Hepatocyte (in vitro differentiated cells): ENCODE results near the gene MRPS30. TPM values are rescaled to one million over a fixed set of nuclear protein-coding genes. Genes with fewer than 3 reads are reported as not detected.

Experiments
- DNase-seq: peaks from one replicate; pipeline ENCODE4 v3.0.0-alpha.2; 2016; ENCODE audit warnings: low spot score
- H2AFZ ChIP-seq: fragments of 200-600 bp; sonication (generic); 2 replicates; pipeline ENCODE4 v1.6.0; 2016; ENCODE audit warnings: antibody characterized with exemption, mild to moderate bottlenecking
- H3K27ac ChIP-seq: fragments of 200-600 bp; sonication (generic); 2 replicates; pipeline ENCODE4 v1.5.1; 2016; ENCODE audit warnings: mild to moderate bottlenecking
- H3K27me3 ChIP-seq: fragments of 200-600 bp; sonication (generic); 2 replicates; pipeline ENCODE4 v1.6.1; 2016
- H3K36me3 ChIP-seq: fragments of 200-600 bp; sonication (generic); replicated peaks from 2 replicates; pipeline ENCODE4 v1.5.1; 2016; ENCODE audit warnings: low read depth; ENCODE audit not compliant: insufficient read depth
- H3K4me1 ChIP-seq: fragments of 200-600 bp; sonication (generic); 2 replicates; pipeline ENCODE4 v1.5.1; 2016; ENCODE audit warnings: mild to moderate bottlenecking, moderate library complexity; ENCODE audit not compliant: insufficient read depth
- H3K4me2 ChIP-seq: fragments of 200-600 bp; sonication (generic); 2 replicates; pipeline ENCODE4 v1.6.0; 2016
- H3K4me3 ChIP-seq: fragments of 200-600 bp; sonication (generic); 2 replicates; pipeline ENCODE4 v1.5.1; 2016; ENCODE audit warnings: mild to moderate bottlenecking
- H3K79me2 ChIP-seq: fragments of 200-600 bp; sonication (generic); 2 replicates; pipeline ENCODE4 v1.6.0; 2017; ENCODE audit warnings: mild to moderate bottlenecking
- H3K9me2 ChIP-seq: fragments of 200-600 bp; sonication (generic); replicated peaks from 2 replicates; pipeline ENCODE4 v1.6.0; 2017; ENCODE audit warnings: mild to moderate bottlenecking; ENCODE audit not compliant: insufficient read depth
- H3K9me3 ChIP-seq: fragments of 200-600 bp; sonication (generic); 2 replicates; pipeline ENCODE4 v1.5.1; 2016; ENCODE audit warnings: low read depth, mild to moderate bottlenecking
- H4K20me1 ChIP-seq: fragments of 200-600 bp; sonication (generic); 2 replicates; pipeline ENCODE4 v1.6.0; 2016; ENCODE audit warnings: mild to moderate bottlenecking; ENCODE audit not compliant: insufficient read depth, poor library complexity, severe bottlenecking
- CTCF ChIP-seq: fragments of 200-600 bp; sonication (generic); IDR thresholded peaks from 2 replicates; pipeline ENCODE4 v1.5.1; 2016; ENCODE audit warnings: antibody characterized with exemption, mild to moderate bottlenecking; ENCODE audit not compliant: poor library complexity
- EZH2 ChIP-seq: fragments of 200-600 bp; sonication (generic); IDR thresholded peaks from 2 replicates; pipeline ENCODE4 v1.6.1; 2016; ENCODE audit warnings: antibody characterized with exemption, mild to moderate bottlenecking, borderline replicate concordance
- EZH2phosphoT487 ChIP-seq: fragments of 200-600 bp; sonication (generic); IDR thresholded peaks from one replicate; pipeline ENCODE4 v1.6.1; 2018; ENCODE audit warnings: antibody characterized with exemption, mild to moderate bottlenecking, low read depth, moderate library complexity; ENCODE audit not compliant: unreplicated experiment, severe bottlenecking
- WGBS: methylation state at CpG from one replicate; pipeline ENCODE4 v1.1.6; 2016; ENCODE audit warnings: low lambda C conversion rate; ENCODE audit errors: missing lambda C conversion rate; 5-methylcytosine and 5-hydroxymethylcytosine counted together
- polyA plus RNA-seq: library from polyadenylated mRNA; unstranded; fragments of >200 nt; fragmentation: Nextera tagmentation; extraction: Ambion mirVana; gene quantifications from 2 replicates; pipeline ENCODE4 v1.2.1, GENCODE V29; 2016
- total RNA-seq: library from RNA; depleted of rRNA; stranded (reverse); fragments of >200 nt; gene quantifications from 2 replicates; pipeline ENCODE4 v1.2.3, GENCODE V29; 2014

The MRPS30 gene
- total and polyA plus RNA-seq, 2 experiments from 2014 or later: 27.5 to 71.2 TPM

GRCh38 chr5:44794371-44794770, 14.4 kb upstream of the MRPS30 start:
- DNase-seq: no peak
- Histone ChIP-seq H3K9me2 (no peaks in the 10 kb centered on the region), H4K20me1 (no peaks in the 10 kb centered on the region), H3K4me1 (no peaks in the 10 kb centered on the region), H3K36me3 (no peaks in the 10 kb centered on the region), H3K27ac (no peak overlapping the region), H3K4me2 (no peak overlapping the region), H3K9me3 (no peaks in the 10 kb centered on the region), H3K79me2 (no peaks in the 10 kb centered on the region), H3K4me3 (no peak overlapping the region), H2AFZ (no peak overlapping the region), H3K27me3 (no peaks in the 10 kb centered on the region)
- TF ChIP-seq EZH2phosphoT487 (no peak), EZH2 (no peak), CTCF (no peak)
- WGBS: 92% methylated on average over 1 of the region's 1 CpG

- Histone ChIP-seq H3K4me3 (no peak overlapping the region), H3K79me2 (no peaks in the 10 kb centered on the region), H3K4me1 (no peaks in the 10 kb centered on the region), H3K9me2 (no peaks in the 10 kb centered on the region), H3K36me3 (no peaks in the 10 kb centered on the region), H3K4me2 (no peak overlapping the region), H3K27me3 (no peaks in the 10 kb centered on the region), H2AFZ (no peak overlapping the region), H3K9me3 (no peaks in the 10 kb centered on the region), H4K20me1 (no peaks in the 10 kb centered on the region), H3K27ac (no peak overlapping the region)
- TF ChIP-seq CTCF (no peak), EZH2phosphoT487 (no peak), EZH2 (no peak)
- DNase-seq: no peak
- 97% methylated on average over 4 of the region's 4 CpGs for WGBS
Observed at GRCh38 chr5:44795496-44795895, 13.3 kb upstream of the MRPS30 start.

- H3K36me3 ChIP-seq: no peaks in the 10 kb centered on the region
- no peak for TF ChIP-seq EZH2phosphoT487
- no peak for TF ChIP-seq CTCF
- TF ChIP-seq EZH2: no peak
- H3K27me3 ChIP-seq: no peaks in the 10 kb centered on the region
- H2AFZ ChIP-seq: no peak overlapping the region
- no peaks in the 10 kb centered on the region for H3K79me2 ChIP-seq
- no peaks in the 10 kb centered on the region for H3K4me1 ChIP-seq
- no peaks in the 10 kb centered on the region for H4K20me1 ChIP-seq
- no peak overlapping the region for H3K27ac ChIP-seq
- no peaks in the 10 kb centered on the region for H3K9me2 ChIP-seq
- no peak overlapping the region for H3K4me3 ChIP-seq
- no peaks in the 10 kb centered on the region for H3K9me3 ChIP-seq
- 74% methylated on average over 3 of the region's 3 CpGs for WGBS
- no peak for DNase-seq
- no peak overlapping the region for H3K4me2 ChIP-seq
Observed at GRCh38 chr5:44797841-44798240, 10.9 kb upstream of the MRPS30 start.

- Histone ChIP-seq H3K79me2 (no peaks in the 10 kb centered on the region), H3K4me2 (no peak overlapping the region), H2AFZ (no peak overlapping the region), H3K4me1 (no peaks in the 10 kb centered on the region), H3K27me3 (no peaks in the 10 kb centered on the region), H3K9me2 (no peaks in the 10 kb centered on the region), H4K20me1 (no peaks in the 10 kb centered on the region), H3K27ac (no peak overlapping the region), H3K36me3 (no peaks in the 10 kb centered on the region), H3K9me3 (no peaks in the 10 kb centered on the region), H3K4me3 (no peak overlapping the region)
- TF ChIP-seq CTCF (no peak), EZH2phosphoT487 (no peak), EZH2 (no peak)
- WGBS: 86% methylated on average over 1 of the region's 1 CpG
- no peak for DNase-seq
Observed at GRCh38 chr5:44801992-44802391, 6.8 kb upstream of the MRPS30 start.
